ENCODE results near the gene SYT17.

The SYT17 gene

GRCh38 chr16:19314718-19315425, 146.8 kb downstream of the SYT17 start:
- no peak overlapping the region for H3K27ac ChIP-seq
- TF ChIP-seq ZFX (IDR thresholded peaks at IDR 0.05), result no peak
- TF ChIP-seq, protein P1, sequence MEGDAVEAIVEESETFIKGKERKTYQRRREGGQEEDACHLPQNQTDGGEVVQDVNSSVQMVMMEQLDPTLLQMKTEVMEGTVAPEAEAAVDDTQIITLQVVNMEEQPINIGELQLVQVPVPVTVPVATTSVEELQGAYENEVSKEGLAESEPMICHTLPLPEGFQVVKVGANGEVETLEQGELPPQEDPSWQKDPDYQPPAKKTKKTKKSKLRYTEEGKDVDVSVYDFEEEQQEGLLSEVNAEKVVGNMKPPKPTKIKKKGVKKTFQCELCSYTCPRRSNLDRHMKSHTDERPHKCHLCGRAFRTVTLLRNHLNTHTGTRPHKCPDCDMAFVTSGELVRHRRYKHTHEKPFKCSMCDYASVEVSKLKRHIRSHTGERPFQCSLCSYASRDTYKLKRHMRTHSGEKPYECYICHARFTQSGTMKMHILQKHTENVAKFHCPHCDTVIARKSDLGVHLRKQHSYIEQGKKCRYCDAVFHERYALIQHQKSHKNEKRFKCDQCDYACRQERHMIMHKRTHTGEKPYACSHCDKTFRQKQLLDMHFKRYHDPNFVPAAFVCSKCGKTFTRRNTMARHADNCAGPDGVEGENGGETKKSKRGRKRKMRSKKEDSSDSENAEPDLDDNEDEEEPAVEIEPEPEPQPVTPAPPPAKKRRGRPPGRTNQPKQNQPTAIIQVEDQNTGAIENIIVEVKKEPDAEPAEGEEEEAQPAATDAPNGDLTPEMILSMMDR (conservative IDR thresholded peaks at IDR 0.05), result no peak

GRCh38 chr16:19315889-19316433, 147.9 kb downstream of the SYT17 start:
- no peak overlapping the region for H3K27ac ChIP-seq
- no peak for TF ChIP-seq ZFX (IDR thresholded peaks at IDR 0.05)
- TF ChIP-seq, protein P1 (conservative IDR thresholded peaks at IDR 0.05), result no peak

- no peak overlapping the region for H3K27ac ChIP-seq
- TF ChIP-seq, protein P1 (conservative IDR thresholded peaks at IDR 0.05), result no peak
- TF ChIP-seq ZFX (IDR thresholded peaks at IDR 0.05), result no peak
Measured at GRCh38 chr16:19316846-19317245, 148.8 kb downstream of the SYT17 start.

All from C4-2B (cell line).